ENCODE results near the gene FAM53A.
"Not testable (repeated sequence)": the region's sequence is repeated elsewhere in the genome, so short reads cannot be mapped to it uniquely, and the experiment has no call there.

The FAM53A gene

GRCh38 chr4:1686440-1687036 lies 2.4 kb upstream of the FAM53A start:
- DNase-seq (ENCODE audit: low read depth in 2 of 2) = no peak

DNA sequence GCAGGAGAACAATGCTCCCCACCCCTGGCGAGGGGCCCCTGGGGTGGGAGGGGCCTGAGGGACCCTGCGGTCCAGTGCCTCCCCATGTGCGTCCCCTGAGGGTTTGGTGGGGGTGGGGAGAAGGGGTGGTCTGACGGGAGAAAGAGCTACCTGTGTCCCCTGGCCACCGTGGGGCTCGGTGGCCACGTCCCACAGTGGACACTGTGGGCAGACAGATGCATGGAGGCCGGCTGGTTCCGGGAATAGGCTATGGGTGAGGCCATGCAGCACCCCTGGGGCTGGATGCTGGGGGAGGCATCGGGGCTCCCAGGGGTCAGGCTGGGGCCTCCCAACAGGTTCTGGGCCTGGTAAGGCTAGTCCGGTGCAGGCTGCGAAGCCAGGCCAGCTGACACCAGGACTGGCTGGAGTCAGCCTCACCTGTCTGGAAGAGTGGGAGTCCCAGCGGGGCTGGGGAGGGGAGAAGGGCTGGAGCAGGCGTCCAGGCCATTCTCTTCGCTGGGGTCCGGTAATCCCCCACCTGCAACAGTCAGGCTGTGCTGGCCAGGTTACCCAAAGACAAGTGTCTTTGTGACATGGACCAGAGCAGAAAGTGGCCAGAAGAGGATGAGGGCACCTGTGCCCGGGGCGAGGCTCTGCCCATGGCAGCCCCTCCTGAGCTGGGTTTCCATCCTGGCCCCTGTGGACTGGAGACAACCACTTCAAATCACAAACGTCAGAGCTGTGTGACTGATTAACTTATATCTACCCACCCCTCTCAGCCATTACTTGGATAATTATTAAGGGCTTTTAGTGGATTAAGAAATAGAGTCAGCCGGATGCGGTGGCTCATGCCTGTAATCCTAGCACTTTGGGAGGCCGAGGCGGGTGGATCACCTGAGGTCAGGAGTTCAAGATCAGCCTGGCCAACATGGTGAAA lies 1.4 kb upstream of the FAM53A start:
- no peak for DNase-seq (ENCODE audit: low read depth in 2 of 2)

DNA sequence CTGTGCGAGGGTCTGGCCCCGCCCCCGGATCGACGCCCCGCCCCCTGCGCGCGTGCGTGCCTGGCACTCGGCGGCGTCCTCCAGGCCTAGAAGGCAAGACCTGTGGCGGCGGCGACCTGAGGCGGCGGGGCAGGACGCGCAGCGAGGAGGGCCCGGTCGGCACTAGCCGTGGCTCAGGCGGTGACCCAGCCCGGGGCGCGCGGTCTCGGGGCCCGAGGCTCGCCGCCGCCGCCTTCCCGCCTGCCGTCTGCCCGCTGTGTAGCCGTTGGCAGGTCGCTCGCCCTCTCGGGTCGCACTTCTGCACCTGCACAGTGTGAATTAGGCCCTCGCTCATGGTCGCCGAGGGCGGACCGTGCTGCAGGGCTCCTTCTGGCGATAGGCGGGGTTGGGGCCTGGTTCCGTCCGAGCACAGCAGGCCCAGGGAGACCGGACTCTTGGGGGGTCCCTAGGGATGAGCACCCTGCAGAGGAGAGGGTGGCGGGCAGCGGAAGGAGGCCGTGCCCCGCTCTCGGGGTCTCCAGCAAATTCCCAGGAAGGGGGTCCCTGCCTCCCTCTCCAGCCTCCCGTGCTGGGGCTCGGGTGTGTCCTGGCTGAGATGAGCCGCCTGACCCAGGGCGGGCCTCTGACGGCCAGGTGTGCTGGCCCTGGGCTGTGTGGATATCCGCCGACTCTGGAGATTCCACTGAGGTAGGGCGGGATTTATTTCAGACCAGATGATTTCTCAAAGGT lies 557 bp upstream of the FAM53A start:
- DNase-seq (ENCODE audit: low read depth in 2 of 2) = peak in 1 of 2 donors; percentile 78

DNA sequence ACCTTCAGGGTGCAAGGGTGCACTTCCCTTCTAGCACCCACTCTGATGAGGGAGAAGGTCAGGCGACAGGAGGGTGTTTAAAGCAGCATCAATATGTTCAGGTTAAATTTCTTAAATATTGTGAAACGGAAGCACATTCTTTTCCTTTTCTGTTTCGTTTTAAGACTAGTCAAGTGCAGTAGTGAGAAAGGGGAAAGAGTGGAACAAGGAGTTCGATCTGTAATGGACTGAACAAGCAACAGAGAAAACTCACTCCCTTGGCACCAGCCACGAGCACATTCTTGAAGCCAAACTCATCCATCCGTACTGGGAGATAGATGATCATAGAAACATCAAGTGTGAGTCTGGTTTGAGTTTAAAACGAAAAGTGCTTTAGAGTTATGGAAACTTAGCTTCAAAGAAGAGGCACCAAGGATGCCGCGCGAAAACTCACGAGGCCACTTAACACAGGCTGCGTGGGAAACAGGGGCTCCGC lies 815 bp downstream of the FAM53A start:
- no peak for DNase-seq (ENCODE audit: low read depth in 2 of 2)

DNA sequence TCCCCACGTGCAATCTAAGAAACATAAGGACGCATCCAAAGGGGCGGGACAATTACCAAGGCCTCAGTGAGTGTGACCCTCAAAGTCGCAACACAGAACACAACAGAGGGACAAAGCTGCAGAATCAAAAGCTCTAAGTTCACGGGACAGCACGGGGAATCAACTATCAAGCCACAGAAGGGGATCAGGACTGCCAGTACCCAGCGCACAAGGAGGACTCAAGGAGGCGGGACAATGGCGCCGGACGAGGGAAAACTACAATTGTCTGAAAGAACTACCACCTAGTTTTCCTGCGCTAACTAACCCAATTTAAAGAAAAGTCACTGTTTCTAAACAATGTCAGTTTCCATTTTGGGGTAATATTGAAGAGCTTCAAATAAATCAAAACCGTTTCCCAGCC lies 1.3 kb downstream of the FAM53A start:
- no peak for DNase-seq (ENCODE audit: low read depth in 2 of 2)

GRCh38 chr4:1678244-1678643 lies 5.9 kb downstream of the FAM53A start:
- DNase-seq (ENCODE audit: low read depth in 2 of 2) = no peak

DNA sequence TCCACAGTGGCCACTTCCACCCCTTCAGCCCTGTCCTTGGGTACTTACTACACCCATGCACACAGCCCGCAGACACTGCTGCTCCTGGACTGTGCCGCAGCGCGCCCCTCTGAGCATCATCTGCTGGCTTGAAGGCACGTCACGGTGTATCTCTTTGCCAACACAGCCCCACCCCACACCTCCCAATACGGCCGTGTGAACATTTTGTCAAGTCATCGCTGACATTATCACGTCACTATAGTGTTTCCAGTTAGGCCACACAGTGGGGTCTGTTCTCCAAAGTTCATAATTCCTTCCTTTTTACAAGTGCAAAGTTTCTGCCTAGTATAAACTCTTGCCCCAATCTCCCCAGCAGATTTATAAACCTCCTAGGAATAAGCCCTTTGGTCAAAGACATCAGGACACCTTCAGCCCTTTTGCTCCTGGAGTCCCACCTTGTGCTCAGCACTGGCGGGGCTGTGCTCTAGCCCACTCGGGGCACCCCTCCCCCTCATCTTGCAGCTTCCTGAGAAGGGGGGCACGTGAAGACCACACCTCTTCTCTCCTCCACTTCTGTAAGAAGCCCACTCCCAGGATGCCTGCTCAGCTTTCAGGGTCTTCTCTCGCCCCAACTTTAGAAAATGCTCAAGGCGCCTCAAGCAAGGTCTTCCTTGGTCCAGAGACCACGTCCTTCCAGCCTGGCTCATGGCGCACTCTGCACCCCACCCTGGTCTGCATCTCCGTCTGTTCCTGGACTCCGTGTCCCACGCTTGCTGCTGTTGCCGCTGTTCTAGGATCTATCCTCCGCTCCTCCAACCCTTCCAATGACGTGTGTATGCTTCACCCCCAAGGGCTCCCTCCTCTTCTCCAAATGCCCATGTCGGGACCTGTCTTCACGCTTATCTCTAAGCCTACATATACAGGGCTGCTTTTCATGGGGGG lies 7.2 kb downstream of the FAM53A start:
- DNase-seq (ENCODE audit: low read depth in 2 of 2) = no peak

- DNase-seq (ENCODE audit: low read depth in 2 of 2) = no peak
Measured at GRCh38 chr4:1675802-1676137, 8.3 kb downstream of the FAM53A start.

DNA sequence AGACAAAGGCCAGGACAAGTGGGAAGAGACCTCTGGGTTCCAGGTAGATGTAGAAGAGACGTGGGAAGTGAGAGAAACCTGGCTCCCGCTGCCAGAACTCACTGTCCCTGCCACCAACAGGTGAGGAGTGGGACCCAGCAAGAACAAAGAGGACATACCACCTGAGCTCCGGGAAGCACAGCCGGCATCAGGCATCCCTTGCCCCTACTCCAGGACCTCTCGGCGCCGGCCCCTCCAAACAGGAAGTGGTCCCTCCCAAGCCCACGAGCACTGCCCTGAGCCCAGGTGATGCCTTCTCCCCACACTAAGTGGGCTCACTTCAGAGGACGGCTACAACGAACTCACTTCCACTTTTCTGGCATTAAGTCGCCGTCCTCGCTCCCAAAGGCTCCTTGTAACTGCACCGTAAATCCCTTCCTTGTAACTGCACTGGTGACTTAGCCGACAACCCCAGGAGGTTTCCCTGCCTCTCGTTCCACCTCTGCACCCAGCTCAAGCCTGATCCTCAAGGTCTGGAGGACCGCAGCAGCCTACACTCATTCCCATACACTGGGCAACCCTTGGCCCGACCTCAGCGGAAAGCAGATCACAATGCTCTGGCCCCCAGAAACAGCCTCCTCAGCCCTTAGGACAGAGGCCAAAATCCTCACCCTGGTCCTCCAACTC lies 8.8 kb downstream of the FAM53A start:
- no peak for DNase-seq (ENCODE audit: low read depth in 2 of 2)

DNA sequence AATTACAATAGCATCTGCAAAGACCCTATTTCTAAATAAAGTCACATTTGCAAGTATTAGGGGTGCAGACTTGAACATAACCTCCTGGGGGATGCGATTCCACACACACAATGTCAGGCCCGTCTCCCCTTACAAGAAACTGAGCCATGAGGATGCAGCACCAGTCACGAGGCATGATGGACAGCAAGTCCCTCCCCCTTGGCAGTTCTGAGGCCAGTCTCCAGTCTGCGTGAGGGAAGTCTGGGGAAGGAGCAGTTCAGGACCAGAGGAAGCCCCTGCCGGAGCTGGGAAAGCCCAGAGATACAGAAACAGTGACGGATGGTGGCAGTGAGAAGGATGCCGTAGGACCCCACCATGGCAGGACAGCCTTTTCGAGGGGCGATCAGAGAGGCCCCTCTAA lies 9.4 kb downstream of the FAM53A start:
- no peak for DNase-seq (ENCODE audit: low read depth in 2 of 2)

- no peak for DNase-seq (ENCODE audit: low read depth in 2 of 2)
Measured at GRCh38 chr4:1673671-1674070, 10.4 kb downstream of the FAM53A start.

- not testable (repeated sequence) for DNase-seq (ENCODE audit: low read depth in 2 of 2)
Measured at GRCh38 chr4:1671011-1671410, 13.1 kb downstream of the FAM53A start.

DNA sequence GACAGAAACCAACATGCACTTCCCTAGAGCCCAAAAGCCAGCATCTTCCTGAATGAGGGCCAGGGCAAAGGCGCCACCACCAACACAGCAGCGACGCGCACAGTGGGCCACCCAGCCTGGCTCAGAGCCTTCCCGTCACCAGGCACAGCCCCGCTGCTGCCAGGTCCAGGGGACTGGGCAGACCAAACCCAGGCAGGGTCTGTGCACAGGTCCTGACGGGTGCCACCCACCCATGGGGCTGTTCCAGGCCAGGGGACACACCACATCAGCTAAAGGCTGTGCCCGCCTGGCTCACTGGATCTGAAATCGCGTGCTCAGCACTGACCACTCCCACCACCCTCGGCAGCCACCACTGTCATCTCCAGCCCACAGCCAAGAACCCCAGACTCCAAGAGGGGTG lies 13.8 kb downstream of the FAM53A start:
- no peak for DNase-seq (ENCODE audit: low read depth in 2 of 2)

DNA sequence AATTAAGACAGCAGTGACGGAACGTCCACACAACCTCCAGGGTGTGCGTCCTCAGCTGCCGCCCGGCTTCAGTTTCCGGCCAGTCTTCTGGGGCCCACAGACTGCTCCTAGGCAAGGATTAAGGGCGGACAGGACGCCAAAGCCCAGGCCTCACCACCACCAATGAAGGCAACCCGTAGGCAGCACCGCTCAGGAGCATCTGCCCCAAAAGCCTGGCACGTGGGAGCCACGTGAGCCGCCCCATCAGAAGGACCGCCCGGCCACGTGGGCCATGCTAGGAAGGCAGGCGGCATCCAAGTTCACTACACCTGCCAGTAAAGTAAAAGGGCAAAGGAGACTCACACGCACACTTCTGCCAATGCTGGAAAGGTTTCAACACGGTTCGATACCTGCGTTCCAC lies 14.3 kb downstream of the FAM53A start:
- DNase-seq (ENCODE audit: low read depth in 2 of 2) = no peak

DNA sequence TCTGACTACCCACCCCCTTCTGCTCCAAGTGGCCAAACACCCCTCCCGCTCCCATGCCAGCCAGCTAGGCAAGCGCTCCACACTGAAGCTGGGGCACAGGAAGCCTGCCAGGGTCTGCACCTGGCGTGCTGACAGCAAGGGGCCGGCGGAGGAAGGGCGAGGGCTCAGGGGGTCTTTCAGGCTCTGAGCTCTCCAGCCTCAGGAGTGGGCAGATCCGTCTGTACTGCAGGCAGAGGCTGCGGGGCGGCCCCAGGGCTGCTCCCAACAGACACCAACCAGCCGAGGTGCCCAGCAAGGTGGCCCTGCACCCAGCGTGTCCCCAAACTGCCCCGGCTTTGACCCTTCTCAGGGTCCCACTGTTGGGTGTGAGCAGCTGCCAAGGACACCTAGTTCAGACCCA lies 14.8 kb downstream of the FAM53A start:
- no peak for DNase-seq (ENCODE audit: low read depth in 2 of 2)

- no peak for DNase-seq (ENCODE audit: low read depth in 2 of 2)
Measured at GRCh38 chr4:1668488-1668840, 15.6 kb downstream of the FAM53A start.

- DNase-seq (ENCODE audit: low read depth in 2 of 2) = no peak
Measured at GRCh38 chr4:1667273-1667672, 16.8 kb downstream of the FAM53A start.

GRCh38 chr4:1666391-1666790 lies 17.7 kb downstream of the FAM53A start:
- no peak for DNase-seq (ENCODE audit: low read depth in 2 of 2)

DNA sequence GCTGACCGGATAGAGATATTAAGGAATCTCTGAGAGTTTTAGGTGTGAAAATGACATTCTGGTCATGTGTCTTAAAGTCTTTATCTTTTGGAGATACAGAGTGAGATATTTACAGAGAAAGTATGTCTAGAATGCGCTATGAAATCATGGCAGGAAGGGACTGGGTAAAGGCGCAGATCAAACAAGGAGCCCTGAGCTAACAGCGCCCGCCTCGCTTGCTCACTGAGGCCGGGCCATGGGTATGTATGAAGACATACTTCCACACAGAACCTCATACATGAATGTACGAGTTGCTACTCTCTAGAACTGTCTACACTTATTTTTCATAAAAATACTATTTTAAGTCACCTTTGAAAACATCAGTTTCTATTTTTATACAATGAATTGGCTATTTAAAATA lies 20.0 kb downstream of the FAM53A start:
- no peak for DNase-seq (ENCODE audit: low read depth in 2 of 2)

DNA sequence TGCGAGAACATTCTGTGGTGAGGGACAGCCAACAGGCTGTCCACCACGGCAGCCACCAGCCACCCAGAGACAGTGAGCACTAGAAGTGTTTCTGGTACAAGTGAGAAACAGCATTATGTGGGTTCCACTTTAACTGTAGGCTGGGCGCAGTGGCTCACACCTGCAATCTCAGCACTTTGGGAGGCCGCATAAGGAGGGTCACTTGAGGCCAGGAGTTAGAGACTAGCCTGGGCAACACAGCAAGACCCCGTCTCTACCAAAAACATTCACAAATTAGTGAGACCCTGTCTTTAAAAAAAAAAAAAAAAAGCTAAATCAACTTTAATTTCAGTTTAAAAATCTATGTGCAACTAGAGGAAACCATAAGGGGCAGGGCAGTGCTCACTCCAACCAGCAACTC lies 20.6 kb downstream of the FAM53A start:
- DNase-seq (ENCODE audit: low read depth in 2 of 2) = no peak

- no peak for DNase-seq (ENCODE audit: low read depth in 2 of 2)
Measured at GRCh38 chr4:1661695-1662094, 22.4 kb downstream of the FAM53A start.

All from stimulated activated CD8-positive, alpha-beta memory T cell treated with anti-CD3 and anti-CD28 coated beads, Interleukin-15, amount 100 ng/mL, for 4 hours (primary cell).